GM19035 (cell line): Measurements from ENCODE around the gene ATP2B2.

Experiments used
- ATAC-seq: cut with Tn5 transposase; IDR thresholded peaks from one replicate; pipeline ENCODE4 v1.9.1; 2021; ENCODE audit not compliant: unreplicated experiment

ATP2B2 gene

DNA sequence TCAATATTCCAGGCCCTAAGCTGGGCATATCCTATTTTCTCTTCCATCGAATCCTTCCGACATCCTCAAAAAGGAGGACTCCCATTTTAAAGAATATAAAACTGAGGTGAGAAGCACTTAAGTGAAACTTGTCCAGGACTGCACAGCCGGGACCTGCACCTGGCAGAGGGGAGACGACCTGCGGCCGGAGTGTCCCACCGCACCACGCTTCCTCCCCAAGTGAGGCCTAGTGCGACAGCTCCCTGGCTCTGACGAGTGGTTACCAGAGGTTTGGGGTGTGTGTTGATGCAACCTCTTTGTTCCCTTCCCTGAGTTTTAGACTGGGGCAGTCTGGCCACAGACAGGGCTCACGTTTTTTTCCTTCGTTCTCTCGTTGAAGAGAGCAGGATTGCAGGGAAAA lies 24.9 kb upstream of the ATP2B2 start:
- ATAC-seq: no peak

DNA sequence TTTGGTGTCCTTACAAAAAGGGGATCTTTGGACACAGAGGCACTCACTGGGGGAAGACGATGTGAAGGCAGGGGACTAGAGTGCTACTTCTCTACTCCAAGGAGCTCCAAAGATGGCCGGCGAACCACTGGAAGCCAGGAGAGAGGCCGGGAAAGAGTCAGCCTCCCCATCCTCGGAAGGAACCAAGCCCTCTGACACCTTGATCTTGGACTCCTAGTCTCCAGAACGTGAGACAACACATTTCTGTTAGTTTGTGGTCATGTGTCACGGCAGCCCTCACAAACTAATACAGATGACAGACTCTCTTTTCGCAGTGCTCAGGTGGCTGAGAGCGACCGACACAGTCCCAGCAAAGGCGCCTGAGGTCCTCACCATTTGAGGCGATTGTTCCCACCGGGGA lies 24.4 kb upstream of the ATP2B2 start:
- no peak for ATAC-seq

DNA sequence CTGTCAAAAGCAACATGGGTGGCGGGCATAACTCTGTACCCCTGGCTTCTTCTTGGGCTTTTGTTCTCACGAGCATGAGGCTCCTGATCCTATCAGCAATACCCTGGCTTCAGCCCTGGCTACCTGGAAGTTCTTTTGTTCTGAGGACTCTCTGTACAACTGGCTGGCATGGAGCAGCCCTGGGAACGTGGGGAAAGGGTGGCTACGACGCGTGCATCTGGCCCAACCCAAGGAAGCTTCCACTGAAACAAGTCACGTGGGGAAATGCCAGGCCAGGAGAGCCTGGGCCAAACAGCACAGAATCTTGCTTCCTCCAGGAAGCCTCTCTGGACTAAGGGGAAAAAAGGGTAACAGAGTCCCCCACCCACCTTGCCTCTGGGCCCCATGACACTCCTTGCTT lies 22.7 kb upstream of the ATP2B2 start:
- no peak for ATAC-seq

DNA sequence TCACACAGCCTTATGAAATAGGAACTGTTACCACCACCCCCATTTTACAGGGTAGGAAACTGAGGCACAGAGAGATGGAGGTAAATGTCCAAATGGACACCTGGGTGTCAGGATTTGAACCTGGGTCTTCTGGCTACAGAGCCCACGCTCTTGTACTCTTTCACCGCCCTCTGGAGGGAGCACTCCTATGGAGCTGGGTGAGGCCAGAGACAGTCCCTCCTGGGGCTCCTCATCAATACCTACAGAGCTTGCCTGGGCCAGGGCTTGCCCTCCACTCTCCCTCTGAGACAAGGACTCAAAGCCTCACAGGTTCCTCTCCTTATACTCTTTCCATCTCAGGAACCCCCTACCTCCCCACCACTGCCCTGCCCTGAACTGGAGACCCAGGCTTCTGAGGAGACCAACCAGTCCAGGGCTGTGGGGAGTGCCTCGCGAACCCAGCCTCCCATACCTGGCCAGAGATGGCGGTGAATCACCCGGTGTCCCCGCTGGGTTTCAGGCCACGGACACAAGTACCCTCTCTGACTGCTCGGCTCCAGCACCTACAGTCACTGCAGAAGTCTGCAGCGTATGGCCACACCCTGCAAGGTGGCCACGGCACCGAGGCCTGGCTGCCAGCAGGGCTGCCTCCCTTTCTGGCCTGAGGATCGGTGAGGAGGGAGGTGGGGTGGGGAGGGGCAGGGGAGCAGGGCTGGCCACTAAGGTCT lies 22.1 kb upstream of the ATP2B2 start:
- no peak for ATAC-seq

DNA sequence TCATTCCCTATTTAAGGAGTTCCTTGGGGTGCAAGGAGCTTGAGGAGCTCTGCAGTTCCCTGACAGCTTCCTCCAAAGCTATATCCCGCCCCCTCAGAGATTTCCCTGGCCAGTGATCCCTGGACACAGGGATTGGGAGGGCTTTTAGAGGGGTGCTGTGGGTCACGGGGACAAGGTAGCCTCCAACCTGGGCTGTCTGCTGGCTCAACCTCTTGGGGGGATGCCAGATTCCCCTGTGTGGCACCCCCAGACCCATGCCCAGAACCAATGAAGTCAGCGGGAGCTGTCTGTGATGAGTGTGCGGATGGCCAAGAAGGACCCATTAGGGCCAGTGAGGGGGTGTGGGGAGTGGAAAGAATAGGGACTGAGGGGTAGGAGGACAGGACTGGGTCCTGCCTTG lies 21.0 kb upstream of the ATP2B2 start:
- no peak for ATAC-seq

DNA sequence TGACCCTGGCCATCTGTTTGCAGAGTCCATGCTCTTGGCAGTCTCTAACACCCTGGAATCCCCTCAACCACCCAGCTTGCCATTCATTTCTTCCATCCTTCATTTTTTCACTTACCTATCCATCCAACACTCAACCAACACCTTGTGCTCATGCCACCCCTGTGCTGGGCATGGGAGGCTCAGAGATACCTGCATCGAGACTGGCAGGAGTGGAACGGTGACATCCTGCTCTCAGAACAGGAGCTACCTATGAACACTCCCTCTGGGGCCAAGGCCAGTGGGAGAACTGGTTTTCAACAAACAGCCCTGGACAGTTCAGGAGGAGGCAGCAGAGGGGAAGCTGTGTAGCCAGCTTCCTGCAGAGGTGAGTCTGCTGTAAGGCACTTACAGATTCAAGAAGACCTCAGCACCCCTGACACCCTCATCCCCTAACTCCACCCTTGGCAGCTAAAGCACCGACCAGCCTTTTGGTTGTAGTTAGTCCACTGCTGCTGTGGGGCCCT lies 19.5 kb upstream of the ATP2B2 start:
- no peak for ATAC-seq

DNA sequence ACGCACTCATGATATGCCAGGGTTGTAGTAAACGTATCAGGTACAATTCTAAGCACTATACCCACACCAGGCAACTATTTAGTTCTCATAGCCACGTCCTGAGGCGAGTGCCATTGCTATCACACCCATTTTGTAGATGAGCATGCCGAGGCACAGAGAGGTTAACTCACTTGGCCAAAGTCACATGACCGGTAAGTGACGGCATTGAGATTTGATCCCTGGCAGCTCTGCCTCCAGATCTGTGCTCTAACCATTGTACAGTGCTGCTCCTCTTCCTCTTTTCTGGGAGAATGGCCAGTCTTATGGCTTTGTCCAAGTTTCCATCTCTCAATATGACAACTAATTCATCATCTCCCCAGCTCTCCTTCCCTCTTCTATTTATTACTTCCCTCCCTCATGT lies 18.9 kb upstream of the ATP2B2 start:
- no peak for ATAC-seq

DNA sequence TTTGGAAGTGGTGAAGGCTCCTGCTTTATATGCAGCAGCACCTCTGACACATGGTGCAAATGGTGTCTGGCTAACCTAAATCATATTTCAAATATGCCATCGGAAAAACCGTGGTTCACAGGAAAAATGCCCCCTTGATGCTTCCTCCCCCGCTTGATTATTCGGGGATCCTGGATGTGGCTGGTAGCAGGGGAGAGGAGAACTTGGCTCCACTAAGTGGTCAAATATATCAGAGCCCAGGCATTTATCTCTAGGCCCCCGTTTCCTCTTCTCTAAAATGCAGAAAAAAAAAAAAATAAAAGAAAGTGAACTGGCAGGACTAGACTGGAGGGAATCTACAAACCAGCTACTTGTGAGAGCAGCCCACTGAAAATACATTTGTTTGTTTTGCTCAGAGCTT lies 18.2 kb upstream of the ATP2B2 start:
- no peak for ATAC-seq

DNA sequence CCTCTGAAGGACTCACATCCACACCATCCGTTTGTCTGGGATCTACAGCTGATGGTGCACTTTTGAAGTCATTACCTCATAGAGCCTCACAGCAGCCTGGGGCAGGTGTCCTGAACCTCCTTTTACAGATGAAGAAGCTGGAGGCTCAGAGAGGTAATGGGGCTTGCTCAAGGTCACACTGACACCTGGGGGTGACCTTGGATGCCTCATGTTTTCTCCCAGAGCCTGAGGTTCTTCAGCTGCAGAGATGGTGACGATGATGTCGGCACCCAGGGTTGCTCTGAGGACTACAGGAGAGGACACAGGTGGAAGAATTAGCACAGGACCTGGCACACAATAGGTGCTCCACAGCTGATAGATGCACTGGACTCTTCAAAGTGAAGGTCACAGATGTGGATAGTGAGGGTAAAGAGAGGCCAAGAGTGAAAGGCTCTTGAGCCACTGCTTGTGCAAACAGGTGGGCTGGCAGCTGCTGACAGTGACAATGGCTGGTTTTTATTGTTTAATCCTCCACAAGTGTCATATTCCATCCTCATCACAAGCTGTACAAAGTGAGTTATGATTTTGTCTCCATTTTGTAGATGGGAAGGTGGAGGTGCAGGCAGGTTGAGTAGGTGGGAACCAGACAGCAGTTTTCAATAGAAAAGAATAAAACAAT lies 17.4 kb upstream of the ATP2B2 start:
- no peak for ATAC-seq

DNA sequence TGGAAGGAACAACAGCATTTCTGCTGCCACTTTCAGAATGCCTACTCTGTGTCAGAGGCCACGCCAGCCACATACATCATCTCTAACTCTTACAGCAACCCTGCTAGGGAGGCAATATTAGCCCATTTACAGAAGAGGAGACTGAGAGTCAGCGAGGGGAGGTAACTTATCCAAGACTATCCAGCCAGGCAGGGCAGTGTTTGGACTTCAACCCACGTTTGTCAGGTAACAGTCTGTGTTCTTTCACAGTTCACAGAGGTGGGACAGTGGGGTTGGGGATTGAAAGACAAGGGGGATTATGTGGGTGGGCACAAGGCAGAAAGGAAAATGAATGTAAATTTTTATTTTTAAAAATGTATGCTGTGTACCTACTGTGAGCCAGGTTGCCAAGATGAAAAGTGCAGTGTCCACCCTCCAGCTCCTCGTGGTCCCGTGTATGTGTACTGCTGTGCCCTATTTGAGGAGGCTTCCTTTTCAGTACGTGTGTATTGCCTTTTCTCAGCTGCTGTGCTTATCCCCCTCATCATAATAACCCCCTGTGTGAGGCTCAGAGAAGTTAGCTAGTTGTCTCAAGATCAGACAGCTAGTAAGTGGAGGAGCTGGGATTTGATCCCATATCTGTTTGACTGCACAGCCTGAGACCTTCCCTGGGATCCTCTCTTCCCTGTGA lies 16.5 kb upstream of the ATP2B2 start:
- no peak for ATAC-seq

DNA sequence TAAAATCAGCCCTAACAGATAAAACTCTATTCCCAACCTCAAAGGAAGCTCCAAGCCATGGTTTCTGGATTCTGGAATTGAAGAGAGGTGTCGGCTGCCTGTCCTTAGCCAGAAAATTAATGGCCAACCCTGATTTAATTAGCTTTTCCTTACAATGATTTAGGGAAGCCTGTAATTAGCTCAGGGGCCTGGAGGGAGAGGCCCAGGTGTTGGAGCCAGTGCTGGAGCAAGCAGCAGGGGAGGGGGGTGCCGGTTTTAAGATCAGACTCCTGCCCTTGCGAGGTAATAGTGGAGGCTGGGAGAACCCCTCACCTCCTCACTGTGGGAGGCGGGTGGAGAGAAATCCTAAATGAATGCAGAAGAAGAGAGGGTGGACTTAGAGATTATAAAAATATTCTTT lies 14.7 kb upstream of the ATP2B2 start:
- no peak for ATAC-seq

DNA sequence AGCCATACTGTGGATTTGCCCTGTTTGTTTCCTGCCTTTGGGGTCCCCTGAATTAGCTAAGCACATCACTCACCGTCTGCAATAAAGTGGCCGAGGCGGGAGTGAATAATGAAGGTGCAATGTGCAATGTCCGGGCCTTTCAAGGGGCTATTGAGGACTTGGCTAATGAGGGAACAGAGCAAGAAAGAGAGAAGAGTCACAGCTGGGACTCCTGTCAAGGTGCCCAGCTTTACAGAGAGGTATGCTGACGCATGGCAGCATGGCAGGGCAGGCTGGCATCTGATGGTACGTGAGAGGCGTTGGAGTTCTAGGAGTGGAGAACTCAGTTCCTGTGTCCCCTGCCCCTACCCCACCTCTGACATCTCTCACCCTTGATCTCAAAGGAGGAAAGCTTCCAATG lies 13.8 kb upstream of the ATP2B2 start:
- no peak for ATAC-seq

DNA sequence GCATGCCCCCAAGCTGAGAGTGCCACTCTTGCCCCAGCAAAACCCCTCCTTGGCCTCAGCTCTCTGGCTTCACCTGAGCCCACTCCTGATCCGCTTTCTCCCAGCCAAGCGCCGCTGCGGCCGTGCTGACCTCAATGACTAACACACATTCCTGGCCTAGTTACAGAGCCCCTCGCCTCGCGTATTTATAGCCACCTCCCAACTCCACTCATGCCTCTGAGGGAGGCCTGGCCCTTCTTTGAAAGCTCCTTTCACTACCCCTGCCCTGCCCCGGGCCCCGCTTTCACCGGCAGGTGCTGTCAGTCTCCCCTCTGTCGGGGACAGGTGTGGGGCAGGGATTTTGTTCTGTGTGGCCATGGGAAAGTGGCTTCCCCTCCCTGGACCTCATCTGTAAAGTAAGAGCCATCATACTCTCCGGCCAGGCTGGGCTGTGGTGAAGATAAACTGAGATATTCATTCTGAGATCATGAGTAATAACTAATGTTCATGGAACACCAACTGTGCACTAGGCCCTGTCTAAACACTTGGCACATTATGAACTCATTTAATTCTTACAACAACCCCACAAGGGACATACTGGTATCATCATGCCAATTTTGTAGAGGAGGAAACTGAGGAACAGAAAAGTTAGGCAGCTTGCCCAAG lies 13.2 kb upstream of the ATP2B2 start:
- ATAC-seq: no peak

DNA sequence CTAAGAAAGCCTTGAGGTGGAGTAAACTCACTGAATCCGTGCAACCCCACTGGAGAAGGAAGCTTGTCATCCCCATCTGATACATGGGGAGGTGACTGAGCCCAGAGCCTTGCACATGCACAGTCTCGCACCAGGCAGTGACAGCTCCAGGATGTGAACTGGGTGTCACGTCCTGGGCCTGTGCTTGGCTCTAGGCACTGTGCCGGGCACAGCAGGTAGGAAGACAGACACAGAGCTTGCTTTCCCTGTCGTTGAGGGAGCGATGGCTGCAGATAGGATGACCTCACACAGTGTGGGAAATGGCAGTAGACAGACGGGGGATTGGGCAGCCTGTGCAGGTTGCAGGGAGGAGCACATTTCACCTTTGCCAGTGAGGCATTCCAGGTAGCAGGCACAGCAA lies 12.2 kb upstream of the ATP2B2 start:
- ATAC-seq: no peak

DNA sequence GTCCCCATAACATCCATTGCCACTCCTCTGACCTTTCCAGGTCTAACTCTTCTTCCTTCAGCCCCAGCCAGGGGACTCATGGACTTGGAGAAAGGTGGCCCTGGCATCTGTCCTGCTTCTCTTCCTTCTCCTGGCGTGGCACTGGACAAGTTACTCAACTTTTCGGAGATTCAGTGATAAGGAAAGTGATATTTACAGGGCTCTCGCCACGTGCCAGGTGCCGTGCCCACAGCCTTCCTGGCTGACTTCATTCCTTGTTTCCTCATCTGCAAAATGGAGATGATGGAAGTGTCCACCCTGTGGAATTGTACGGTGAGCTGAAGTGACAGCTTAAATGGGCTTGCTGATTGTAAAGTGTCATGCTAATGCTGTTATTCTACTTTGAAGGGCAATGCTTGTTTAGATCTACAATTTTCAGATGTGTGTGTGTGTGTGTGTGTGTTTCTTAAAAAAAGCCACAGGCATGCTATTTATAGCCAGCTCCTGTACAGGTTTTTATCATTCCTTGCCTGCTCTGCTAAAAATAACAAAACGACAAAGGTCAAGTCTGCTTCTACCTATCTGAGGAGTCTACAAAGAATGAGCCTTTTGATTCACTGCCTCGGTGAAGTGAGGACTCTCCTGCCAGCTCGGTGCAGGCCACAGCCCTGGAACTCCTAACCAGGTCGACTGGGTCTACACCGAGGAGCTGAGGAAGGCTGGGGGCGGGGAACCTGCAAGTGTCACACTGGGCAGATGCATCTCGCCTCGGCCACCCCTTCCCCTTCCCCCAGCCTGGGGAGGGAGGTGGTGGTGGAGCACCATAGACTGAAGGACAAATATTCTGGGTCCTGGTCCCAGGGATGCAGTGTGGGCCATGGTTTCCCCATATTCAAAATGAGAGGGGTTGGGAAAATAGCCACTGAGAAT lies 11.4 kb upstream of the ATP2B2 start:
- no peak for ATAC-seq

DNA sequence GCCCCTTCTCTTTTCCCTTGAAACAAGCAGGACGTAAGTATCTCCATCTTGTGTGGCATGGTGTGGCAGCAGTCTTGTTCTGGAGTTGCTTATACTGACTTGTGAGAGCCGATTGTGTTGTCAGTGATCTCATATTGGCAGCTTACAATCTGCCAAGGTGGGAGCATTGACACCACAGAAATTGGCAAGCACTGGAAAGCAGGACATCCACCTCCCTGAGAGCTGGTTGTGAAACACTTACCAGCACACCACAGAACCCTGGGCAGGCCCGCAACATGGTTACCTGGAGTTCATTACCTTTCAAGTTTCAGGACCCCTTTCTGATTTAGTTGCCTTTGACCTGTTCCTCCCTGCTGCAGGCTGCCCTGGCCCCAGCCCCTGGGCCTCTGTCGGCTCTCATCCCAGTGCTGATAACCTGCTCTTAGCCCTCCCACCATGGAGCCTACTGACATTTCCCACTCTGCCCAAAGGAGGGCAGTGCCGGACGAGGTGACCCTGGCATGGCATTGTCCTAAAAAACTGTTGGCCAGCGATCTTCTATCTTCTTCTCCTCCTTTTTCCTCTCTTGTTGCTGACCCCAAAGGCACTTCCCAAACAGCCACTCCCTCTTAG lies 10.6 kb upstream of the ATP2B2 start:
- ATAC-seq: no peak

DNA sequence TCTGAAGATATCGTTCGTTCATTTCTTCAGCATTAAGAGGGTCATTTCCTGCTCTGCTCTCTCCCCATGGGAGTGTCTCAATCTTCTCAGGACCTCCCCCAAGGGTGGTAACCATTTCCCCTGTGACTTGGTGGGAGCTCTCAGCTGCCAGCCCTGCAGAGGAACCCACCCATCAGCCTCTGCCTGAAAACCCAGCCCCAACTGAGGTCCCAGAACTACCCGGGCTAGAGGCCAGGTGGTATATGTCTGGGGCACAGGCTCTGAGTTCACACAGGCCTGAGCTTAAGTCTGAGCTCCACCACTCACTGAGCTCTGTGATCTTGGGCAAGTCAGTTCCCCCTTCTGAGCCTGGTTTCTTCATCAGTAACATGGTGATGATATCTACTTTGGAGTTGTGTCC lies 10.0 kb upstream of the ATP2B2 start:
- no peak for ATAC-seq

DNA sequence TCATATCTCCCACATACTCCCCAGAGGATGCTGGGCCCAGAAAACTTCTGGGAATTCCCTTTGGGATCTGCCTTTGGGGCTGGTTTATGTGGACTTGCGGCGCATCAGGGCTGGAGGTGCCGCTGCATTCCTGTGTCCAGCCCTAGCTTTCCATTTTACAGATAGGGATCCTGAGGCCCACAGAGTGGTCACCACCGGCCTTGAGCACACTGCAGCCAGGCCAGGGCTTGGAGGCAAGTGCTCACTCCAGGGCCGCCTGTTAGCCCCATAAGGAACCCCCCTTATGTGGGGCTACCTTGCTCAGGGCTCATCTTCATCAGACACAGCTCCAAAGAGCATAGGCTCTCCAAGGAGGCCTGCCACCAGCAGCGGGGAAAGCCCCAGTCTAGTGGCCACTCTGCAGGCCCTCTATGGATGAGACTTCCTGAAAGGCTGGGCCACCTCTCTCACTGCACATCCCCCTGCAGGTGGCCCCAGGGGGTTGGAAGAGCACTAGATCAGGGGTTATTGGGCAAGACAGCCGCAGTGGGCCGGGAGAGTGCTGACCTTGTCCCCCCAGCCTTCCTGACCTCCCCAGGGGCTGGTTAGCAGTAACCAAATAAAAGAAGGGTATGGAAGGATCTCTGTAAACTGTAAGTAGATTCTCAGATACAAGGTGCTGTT lies 9.2 kb upstream of the ATP2B2 start:
- ATAC-seq: no peak

DNA sequence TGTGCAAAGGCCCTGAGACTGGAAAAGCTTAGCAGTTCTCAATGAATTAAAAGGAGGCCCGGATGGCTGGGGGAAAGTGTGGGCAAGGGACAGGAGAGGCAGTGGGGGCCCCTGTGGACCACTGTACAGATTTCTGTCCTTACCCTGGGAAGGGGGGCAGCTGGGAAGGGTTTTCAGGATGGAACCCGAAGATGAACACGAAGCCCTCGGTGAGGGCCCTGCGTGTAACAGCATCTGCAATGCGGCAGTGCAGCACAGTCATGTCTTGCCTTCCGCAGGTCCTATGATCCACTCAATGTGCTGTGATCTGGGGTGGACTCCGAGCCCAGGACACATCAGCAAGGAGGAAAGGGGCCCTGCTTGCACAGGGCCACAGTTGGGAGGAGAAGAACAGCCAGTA lies 7.9 kb upstream of the ATP2B2 start:
- ATAC-seq: no peak

DNA sequence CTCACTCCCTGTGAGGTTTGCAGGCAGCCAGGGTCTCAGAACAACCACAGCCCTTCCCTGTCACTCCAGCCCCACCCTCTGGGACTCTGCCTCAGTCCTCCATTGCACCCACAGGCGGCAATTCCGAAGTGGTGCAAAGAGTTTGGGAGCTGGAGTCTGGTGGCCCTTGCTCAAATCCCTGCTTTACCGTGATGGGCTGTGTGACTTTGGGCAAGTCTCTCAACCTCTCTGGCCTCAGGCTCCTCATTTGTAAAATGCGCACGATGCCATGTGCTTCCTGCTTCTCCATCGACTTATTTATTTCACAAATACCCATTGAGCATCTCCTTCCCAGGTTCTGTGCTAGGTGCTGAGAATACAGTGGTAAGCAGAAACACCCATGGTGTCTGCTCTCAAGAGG lies 7.3 kb upstream of the ATP2B2 start:
- ATAC-seq: no peak
